B cell (primary cell): ENCODE results near the gene OR5AS1.

ENCODE experiments used
- EZH2 ChIP-seq: IDR thresholded peaks from 2 replicates; pipeline ENCODE4 v1.6.1; 2012; ENCODE audit warnings: borderline replicate concordance, low read depth, mild to moderate bottlenecking, moderate library complexity, low read length; ENCODE audit not compliant: insufficient read depth, poor library complexity, severe bottlenecking
- TF ChIP-seq, protein P1 (sequence below): fragments of 200-600 bp; IDR thresholded peaks from one replicate; pipeline ENCODE4 v1.8.0; 2022; ENCODE audit warnings: antibody characterized with exemption, mild to moderate bottlenecking

- TF ChIP-seq, protein P1, sequence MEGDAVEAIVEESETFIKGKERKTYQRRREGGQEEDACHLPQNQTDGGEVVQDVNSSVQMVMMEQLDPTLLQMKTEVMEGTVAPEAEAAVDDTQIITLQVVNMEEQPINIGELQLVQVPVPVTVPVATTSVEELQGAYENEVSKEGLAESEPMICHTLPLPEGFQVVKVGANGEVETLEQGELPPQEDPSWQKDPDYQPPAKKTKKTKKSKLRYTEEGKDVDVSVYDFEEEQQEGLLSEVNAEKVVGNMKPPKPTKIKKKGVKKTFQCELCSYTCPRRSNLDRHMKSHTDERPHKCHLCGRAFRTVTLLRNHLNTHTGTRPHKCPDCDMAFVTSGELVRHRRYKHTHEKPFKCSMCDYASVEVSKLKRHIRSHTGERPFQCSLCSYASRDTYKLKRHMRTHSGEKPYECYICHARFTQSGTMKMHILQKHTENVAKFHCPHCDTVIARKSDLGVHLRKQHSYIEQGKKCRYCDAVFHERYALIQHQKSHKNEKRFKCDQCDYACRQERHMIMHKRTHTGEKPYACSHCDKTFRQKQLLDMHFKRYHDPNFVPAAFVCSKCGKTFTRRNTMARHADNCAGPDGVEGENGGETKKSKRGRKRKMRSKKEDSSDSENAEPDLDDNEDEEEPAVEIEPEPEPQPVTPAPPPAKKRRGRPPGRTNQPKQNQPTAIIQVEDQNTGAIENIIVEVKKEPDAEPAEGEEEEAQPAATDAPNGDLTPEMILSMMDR = no peak
- TF ChIP-seq EZH2 = no peak
Observed at GRCh38 chr11:56066980-56067379, 39.5 kb downstream of the OR5AS1 start.
